Activated CD4-positive, CD25-positive, alpha-beta regulatory T cell (primary cell): ENCODE data around the gene RBM7.

ENCODE experiments used
- DNase-seq, 4 experiments: peaks; one replicate each; lab custom pipeline; 2025; lab: John Stamatoyannopoulos, UW

The RBM7 gene, protein sequence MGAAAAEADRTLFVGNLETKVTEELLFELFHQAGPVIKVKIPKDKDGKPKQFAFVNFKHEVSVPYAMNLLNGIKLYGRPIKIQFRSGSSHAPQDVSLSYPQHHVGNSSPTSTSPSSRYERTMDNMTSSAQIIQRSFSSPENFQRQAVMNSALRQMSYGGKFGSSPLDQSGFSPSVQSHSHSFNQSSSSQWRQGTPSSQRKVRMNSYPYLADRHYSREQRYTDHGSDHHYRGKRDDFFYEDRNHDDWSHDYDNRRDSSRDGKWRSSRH

DNA sequence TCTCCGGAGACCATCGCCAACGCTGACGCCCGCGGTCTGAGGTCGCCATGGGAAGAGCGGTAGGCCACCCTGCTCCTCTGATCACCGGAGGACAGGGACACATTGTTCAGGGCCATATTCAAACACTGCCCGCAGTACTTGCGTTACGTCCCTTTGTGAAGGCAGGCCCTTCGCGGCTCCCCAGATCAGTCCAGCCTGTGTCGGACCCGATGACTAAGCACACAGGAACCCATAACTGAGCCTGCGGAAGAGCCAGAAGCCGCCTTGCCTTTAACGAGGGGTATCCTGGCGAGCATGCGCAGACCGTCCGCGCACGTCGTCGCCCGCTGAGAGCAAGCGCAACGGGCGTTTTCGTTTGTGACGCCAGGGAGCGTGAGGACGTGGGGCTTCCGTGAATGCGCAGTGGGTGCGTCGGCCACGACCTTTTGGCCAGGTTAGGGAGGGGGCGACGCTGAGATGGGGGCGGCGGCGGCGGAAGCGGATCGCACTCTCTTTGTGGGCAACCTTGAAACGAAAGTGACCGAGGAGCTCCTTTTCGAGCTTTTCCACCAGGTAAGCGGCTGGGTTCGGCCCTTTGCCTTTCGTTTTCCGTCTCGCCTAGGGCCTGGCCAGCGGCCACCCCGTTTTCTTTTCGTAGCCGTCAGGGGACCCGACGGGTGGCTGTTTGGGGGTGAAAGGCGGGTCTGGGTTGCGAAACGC, at the start of gene RBM7, which contains the start of gene C11orf71:
RBM7 (plus strand) TSS at position 451 of the 699 bp plus-strand sequence; CDS start at position 457, 6 bp downstream.
C11orf71 (minus strand) TSS at position 296 of the 699 bp plus-strand sequence; CDS start at position 116, 180 bp downstream.
- DNase-seq: peak; percentile 88 to 97 (median 94)

GRCh38 chr11:114353443-114353842, 47.0 kb upstream of the RBM7 start:
- no peak for DNase-seq

- DNase-seq: no peak
Observed at GRCh38 chr11:114354076-114354475, 46.4 kb upstream of the RBM7 start.

DNA sequence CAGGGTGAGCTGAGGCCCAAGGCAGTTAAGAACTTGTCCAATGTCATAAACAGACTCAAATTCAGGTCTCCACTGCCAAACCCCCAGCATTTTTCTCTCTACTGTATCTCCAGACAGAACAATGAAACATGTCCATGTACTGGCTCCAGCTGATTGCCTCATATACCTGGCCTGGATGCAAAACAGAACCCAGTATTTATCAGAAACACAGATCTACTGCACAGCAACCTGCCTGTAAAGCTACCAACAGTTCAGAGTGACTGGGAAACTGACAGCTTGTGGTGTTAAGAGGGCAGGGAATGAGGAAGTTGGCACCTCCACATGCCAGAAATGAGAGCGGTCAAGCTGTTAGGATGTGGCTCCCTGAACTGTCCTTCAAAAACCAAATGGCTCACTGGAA, 41.8 kb upstream of the RBM7 start:
- no peak for DNase-seq

DNA sequence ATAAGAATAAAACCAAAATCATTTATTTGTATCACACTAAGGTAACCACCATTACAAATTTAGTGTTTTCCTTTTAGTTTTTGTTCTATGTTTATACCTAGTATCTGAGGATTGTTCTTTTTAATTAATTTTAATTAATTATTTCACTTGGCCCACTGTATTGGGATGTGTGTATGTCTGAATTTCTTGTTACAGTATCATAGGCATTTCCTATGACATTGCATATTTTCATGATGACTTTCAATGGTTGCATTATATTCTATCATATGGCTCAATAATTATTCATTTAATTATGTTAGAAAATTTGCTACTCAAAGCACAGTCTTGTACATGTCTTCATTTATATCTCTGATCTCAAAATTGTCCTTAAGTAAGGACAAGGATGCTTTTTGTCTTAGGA, 41.1 kb upstream of the RBM7 start:
- DNase-seq: no peak

- no peak for DNase-seq
Observed at GRCh38 chr11:114362326-114362725, 38.1 kb upstream of the RBM7 start.

GRCh38 chr11:114362958-114363357, 37.5 kb upstream of the RBM7 start:
- no peak for DNase-seq

GRCh38 chr11:114366331-114367243, 33.9 kb upstream of the RBM7 start:
- no peak for DNase-seq

- no peak for DNase-seq
Observed at GRCh38 chr11:114367244-114367957, 33.1 kb upstream of the RBM7 start.

- no peak for DNase-seq
Observed at GRCh38 chr11:114368918-114369680, 31.4 kb upstream of the RBM7 start.

DNA sequence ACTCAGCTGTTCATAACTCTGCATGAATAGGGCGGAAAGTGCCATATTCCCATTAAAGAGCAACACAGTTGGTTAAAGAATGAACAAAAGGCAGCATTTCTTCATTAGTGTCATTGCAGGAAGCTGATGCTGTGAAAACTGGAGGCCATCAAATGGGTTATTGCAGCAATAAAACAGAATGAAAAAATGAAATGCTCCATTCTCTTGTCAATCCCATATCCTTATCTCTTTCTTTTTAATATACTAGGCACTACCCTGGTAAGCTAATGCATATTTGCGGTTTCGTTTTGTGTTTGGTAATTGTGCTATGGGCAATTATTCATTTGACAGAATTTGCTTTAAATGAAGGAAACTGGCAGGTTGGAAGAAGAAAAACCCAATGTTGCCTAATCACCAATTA, 25.4 kb upstream of the RBM7 start:
- DNase-seq: no peak

GRCh38 chr11:114377612-114378267, 22.7 kb upstream of the RBM7 start:
- DNase-seq: no peak

DNA sequence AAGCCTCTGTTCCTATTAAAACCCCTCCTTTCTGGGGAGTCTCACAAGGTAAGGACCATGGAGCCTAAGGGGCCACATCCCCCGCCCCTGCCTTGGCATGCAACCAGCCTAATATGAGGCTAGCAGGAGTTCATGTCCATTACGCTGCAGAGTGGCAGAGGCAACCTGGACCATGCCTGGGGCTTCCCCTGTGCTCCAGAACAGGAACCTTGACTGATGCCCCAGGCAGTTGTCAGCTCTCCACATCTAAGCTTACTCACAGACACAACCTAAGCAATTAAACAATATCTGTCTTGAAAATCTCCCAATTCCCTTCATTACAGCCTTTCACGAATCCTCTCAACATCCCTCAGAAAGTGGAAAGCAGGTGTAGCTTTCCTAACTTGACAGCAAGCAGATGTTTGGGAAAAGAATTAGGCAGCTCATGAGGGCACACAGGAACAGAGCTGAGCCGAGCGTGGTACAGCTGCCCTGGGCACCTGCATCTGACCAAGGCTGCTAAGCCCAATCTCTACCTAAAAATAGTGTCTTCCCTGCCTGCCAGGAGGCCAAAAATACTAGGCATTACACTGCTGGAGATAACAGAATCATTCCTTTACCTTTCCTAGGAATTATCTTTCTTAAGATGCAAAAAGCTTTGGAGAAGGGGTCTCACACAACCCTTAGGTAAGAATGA, 20.9 kb upstream of the RBM7 start:
- no peak for DNase-seq

- no peak for DNase-seq
Observed at GRCh38 chr11:114382509-114382908, 18.0 kb upstream of the RBM7 start.

DNA sequence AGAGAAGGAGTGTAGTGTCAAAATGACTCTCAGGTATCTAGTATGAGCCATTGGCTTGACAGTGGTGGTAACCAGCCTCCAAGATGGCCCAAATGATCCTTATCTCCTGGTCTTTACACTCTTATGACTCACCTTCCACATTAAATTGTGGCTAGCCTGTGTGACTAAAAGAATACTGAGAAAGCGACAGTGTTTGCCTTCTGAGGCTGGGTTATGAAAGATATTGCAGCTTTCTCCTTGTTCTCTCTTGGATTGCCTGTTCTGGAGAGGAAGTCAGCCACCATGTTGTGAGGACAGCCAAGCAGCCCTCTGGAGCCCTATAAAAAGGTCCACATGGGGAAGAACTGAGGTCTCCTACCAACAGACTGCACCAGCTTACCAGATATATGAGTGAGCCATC, 16.0 kb upstream of the RBM7 start:
- DNase-seq: no peak

DNA sequence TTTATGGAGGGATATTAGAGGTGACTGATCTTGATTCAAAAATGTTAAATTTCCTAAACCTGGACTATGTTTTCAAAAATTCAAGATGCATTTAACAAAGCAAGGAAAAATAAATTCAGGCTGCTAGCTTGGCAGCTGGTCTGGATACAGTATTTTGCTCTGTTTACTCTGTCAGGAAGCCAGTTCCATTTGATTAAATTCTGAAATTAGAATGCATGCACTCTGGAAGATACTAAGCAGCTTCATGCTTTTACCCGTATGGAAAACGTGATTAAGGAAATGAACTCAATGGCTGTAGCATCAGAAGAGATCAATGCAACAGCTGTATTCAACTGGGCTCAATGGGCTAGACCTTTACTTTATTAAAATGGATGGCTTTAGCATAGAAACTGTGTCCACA, 14.3 kb upstream of the RBM7 start:
- no peak for DNase-seq

DNA sequence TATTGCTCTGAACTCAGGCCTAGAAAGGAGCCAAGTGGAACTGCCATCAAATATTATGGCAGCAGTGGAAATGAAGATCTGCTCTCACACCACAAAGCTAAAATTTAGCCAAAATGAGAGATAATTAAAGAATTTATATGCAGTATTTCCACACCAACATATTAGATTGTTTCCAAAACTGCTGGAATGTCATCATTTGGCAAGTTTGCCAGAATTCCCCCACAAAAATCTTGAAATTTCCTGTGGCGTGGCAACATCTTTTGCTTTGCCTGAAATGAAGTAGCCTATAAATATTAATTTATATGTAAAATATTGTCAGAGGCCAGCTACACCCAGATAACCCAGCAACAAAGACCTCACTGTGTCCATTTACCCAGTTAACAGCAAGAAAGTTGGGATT, 13.9 kb upstream of the RBM7 start:
- no peak for DNase-seq

GRCh38 chr11:114392735-114393667, 7.5 kb upstream of the RBM7 start:
- no peak for DNase-seq

GRCh38 chr11:114395736-114396135, 4.7 kb upstream of the RBM7 start:
- no peak for DNase-seq
